ENCODE results near the gene CXADR.

DNA sequence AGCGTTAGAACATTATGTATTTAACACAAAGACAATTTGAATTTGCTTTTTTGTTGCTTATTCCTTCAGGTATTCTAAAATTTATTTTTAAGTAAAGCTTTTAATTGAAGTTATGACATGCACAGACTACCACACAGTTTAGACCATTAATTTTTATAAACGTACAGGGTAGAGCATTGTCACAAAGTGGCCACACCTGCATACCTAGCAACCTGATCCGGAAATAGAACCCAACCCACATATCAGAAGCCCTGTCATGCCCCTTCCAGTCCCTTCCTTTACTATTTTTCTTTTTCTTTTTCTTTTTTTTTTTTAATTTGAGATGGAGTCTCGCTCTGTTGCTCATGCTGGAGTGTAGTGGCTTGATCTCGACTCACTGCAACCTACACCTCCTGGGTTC lies 16.8 kb downstream of the CXADR start:
- TF ChIP-seq, protein P1, sequence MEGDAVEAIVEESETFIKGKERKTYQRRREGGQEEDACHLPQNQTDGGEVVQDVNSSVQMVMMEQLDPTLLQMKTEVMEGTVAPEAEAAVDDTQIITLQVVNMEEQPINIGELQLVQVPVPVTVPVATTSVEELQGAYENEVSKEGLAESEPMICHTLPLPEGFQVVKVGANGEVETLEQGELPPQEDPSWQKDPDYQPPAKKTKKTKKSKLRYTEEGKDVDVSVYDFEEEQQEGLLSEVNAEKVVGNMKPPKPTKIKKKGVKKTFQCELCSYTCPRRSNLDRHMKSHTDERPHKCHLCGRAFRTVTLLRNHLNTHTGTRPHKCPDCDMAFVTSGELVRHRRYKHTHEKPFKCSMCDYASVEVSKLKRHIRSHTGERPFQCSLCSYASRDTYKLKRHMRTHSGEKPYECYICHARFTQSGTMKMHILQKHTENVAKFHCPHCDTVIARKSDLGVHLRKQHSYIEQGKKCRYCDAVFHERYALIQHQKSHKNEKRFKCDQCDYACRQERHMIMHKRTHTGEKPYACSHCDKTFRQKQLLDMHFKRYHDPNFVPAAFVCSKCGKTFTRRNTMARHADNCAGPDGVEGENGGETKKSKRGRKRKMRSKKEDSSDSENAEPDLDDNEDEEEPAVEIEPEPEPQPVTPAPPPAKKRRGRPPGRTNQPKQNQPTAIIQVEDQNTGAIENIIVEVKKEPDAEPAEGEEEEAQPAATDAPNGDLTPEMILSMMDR (IDR thresholded peaks at IDR 0.05): no peak
- TF ChIP-seq POLR2A (IDR thresholded peaks at IDR 0.05): no peak
- no peak for TF ChIP-seq POLR2AphosphoS5 (IDR thresholded peaks at IDR 0.05)
